HAP-1 (cell line): ENCODE results near the gene ATE1.
"Not testable (repeated sequence)": the region's sequence is repeated elsewhere in the genome, so short reads cannot be mapped to it uniquely, and the experiment has no call there.

Source experiments
- DNase-seq, 2 experiments: peaks; one replicate each; pipeline ENCODE4 v3.0.0-alpha.2; 2016 to 2020; ENCODE audit warnings: low spot score in 2 of 2
- H3K27me3 ChIP-seq: fragments of 250-450 bp; sonication (Bioruptor Pico); 2 replicates; pipeline ENCODE4 v1.5.1; 2020; ENCODE audit warnings: low read depth, mild to moderate bottlenecking, moderate library complexity
- H3K36me3 ChIP-seq: fragments of 250-450 bp; sonication (Bioruptor Pico); replicated peaks from 2 replicates; pipeline ENCODE4 v1.5.1; 2020; ENCODE audit warnings: mild to moderate bottlenecking
- H3K4me1 ChIP-seq: fragments of 250-450 bp; sonication (Bioruptor Pico); 2 replicates; pipeline ENCODE4 v1.5.1; 2020; ENCODE audit warnings: mild to moderate bottlenecking
- H3K4me3 ChIP-seq: fragments of 250-450 bp; sonication (Bioruptor Pico); 2 replicates; pipeline ENCODE4 v1.5.1; 2020; ENCODE audit warnings: mild to moderate bottlenecking, moderate library complexity
- H3K9me3 ChIP-seq: fragments of 250-450 bp; sonication (Bioruptor Pico); 2 replicates; pipeline ENCODE4 v1.5.1; 2020; ENCODE audit warnings: mild to moderate bottlenecking, moderate library complexity
- in situ Hi-C: fragments of 300-500 bp; cut with MboI; formaldehyde crosslinking; loops from 3 replicates; pipeline ENCODE4 v1.14.3; 2020; ENCODE audit warnings: low sequenced_read_pairs, inconsistent platforms, mixed read lengths

The ATE1 gene

GRCh38 chr10:121921238-121921931, 6.4 kb downstream of the ATE1 start:
- Histone ChIP-seq H3K27me3 (no peaks in the 10 kb centered on the region), H3K4me3 (no peak overlapping the region), H3K4me1 (peaks cover 8% of the 10 kb centered on the region), H3K36me3 (peaks cover 12% of the 10 kb centered on the region), H3K9me3 (no peaks in the 10 kb centered on the region)
- no peak for DNase-seq
- in situ Hi-C loops = no loop called here

GRCh38 chr10:121919666-121920065, 8.2 kb downstream of the ATE1 start:
- DNase-seq = no peak
- H3K27me3 ChIP-seq = no peaks in the 10 kb centered on the region
- no peak overlapping the region for H3K4me3 ChIP-seq
- no peaks in the 10 kb centered on the region for H3K9me3 ChIP-seq
- H3K36me3 ChIP-seq = peaks cover 12% of the 10 kb centered on the region
- in situ Hi-C loops = no loop called here
- peaks cover 3% of the 10 kb centered on the region; the same call in 1 of the 2 replicates for H3K4me1 ChIP-seq

- H3K36me3 ChIP-seq = peaks cover 13% of the 10 kb centered on the region
- H3K27me3 ChIP-seq, H3K4me1 ChIP-seq, in situ Hi-C loops, DNase-seq, H3K4me3 ChIP-seq, H3K9me3 ChIP-seq: not testable (repeated sequence)
These were observed 9.0 kb downstream of the ATE1 start for GRCh38 chr10:121918800-121919199.

GRCh38 chr10:121914661-121915060, 13.2 kb downstream of the ATE1 start:
- Histone ChIP-seq H3K4me1 (peaks cover 8% of the 10 kb centered on the region), H3K36me3 (peaks cover 23% of the 10 kb centered on the region), H3K4me3 (no peak overlapping the region), H3K9me3 (no peaks in the 10 kb centered on the region), H3K27me3 (no peaks in the 10 kb centered on the region)
- in situ Hi-C loops = no loop called here
- DNase-seq = no peak

GRCh38 chr10:121911421-121911697, 16.5 kb downstream of the ATE1 start:
- in situ Hi-C loops = no loop called here
- Histone ChIP-seq H3K4me1 (peaks cover 6% of the 10 kb centered on the region; the same call in 1 of the 2 replicates), H3K4me3 (no peak overlapping the region), H3K9me3 (no peaks in the 10 kb centered on the region), H3K36me3 (peaks cover 19% of the 10 kb centered on the region), H3K27me3 (no peaks in the 10 kb centered on the region)
- DNase-seq = no peak

- Histone ChIP-seq H3K27me3 (no peaks in the 10 kb centered on the region), H3K4me3 (no peak overlapping the region), H3K36me3 (peaks cover 19% of the 10 kb centered on the region), H3K9me3 (no peaks in the 10 kb centered on the region), H3K4me1 (peaks cover 6% of the 10 kb centered on the region; the same call in 1 of the 2 replicates)
- in situ Hi-C loops = no loop called here
- no peak for DNase-seq
These were observed 17.0 kb downstream of the ATE1 start for GRCh38 chr10:121910673-121911420.

- in situ Hi-C loops = loop anchor here (5.0 kb wide), 1 partner anchor 963 kb away; no protein-coding TSS in a partner anchor
These were observed 22.9 kb downstream of the ATE1 start for GRCh38 chr10:121904888-121905287.

GRCh38 chr10:121900443-121901174, 27.2 kb downstream of the ATE1 start:
- Histone ChIP-seq H3K4me1 (no peaks in the 10 kb centered on the region; the same call in 1 of the 2 replicates), H3K27me3 (no peaks in the 10 kb centered on the region), H3K36me3 (peaks cover 16% of the 10 kb centered on the region), H3K4me3 (no peak overlapping the region), H3K9me3 (no peaks in the 10 kb centered on the region)
- peak; percentile 39 to 65 for DNase-seq
- in situ Hi-C loops = loop anchor here (5.0 kb wide), 1 partner anchor 958 kb away; no protein-coding TSS in a partner anchor

More at GRCh38 chr10:121904888-121905287, 22.9 kb downstream of the ATE1 start:
- no peaks in the 10 kb centered on the region; the same call in 1 of the 2 replicates for H3K4me1 ChIP-seq
- H3K27me3 ChIP-seq = no peaks in the 10 kb centered on the region
- peaks cover 11% of the 10 kb centered on the region; the same call in 1 of the 2 replicates for H3K36me3 ChIP-seq
- H3K9me3 ChIP-seq = no peaks in the 10 kb centered on the region
- DNase-seq = no peak
- no peak overlapping the region for H3K4me3 ChIP-seq

GRCh38 chr10:121899727-121900126, 28.1 kb downstream of the ATE1 start:
- in situ Hi-C loops = loop anchor here (5.0 kb wide), 1 partner anchor 957 kb away; no protein-coding TSS in a partner anchor
- Histone ChIP-seq H3K4me3 (no peak overlapping the region), H3K9me3 (no peaks in the 10 kb centered on the region), H3K4me1 (no peaks in the 10 kb centered on the region; the same call in 1 of the 2 replicates), H3K36me3 (peaks cover 14% of the 10 kb centered on the region), H3K27me3 (no peaks in the 10 kb centered on the region)
- no peak for DNase-seq

GRCh38 chr10:121891103-121891502, 36.7 kb downstream of the ATE1 start:
- no peaks in the 10 kb centered on the region for H3K9me3 ChIP-seq
- H3K27me3 ChIP-seq = no peaks in the 10 kb centered on the region
- in situ Hi-C loops = no loop called here
- no peaks in the 10 kb centered on the region for H3K36me3 ChIP-seq
- H3K4me1 ChIP-seq = peaks cover 3% of the 10 kb centered on the region
- peak in 1 of 2 experiments; percentile 23 for DNase-seq
- H3K4me3 ChIP-seq = no peak overlapping the region

GRCh38 chr10:121889212-121889611, 38.6 kb downstream of the ATE1 start:
- in situ Hi-C loops = loop anchor here (5.0 kb wide), 1 partner anchor 67 kb away; no protein-coding TSS in a partner anchor
- Histone ChIP-seq H3K4me1 (peaks cover 3% of the 10 kb centered on the region), H3K36me3 (no peaks in the 10 kb centered on the region), H3K27me3 (no peaks in the 10 kb centered on the region), H3K4me3 (no peak overlapping the region), H3K9me3 (no peaks in the 10 kb centered on the region)
- no peak for DNase-seq

- Histone ChIP-seq H3K36me3 (no peaks in the 10 kb centered on the region), H3K9me3 (no peaks in the 10 kb centered on the region), H3K27me3 (no peaks in the 10 kb centered on the region), H3K4me3 (no peak overlapping the region), H3K4me1 (peaks cover 3% of the 10 kb centered on the region)
- DNase-seq = peak; percentile 60 to 79
- in situ Hi-C loops = loop anchor here (5.0 kb wide), 1 partner anchor 65 kb away; no protein-coding TSS in a partner anchor
These were observed 40.7 kb downstream of the ATE1 start for GRCh38 chr10:121886997-121887622.

GRCh38 chr10:121886181-121886580, 41.6 kb downstream of the ATE1 start:
- H3K27me3 ChIP-seq = no peaks in the 10 kb centered on the region
- in situ Hi-C loops = loop anchor here (5.0 kb wide), 1 partner anchor 64 kb away; no protein-coding TSS in a partner anchor
- H3K9me3 ChIP-seq = no peaks in the 10 kb centered on the region
- peaks cover 2% of the 10 kb centered on the region for H3K4me1 ChIP-seq
- DNase-seq = no peak
- H3K36me3 ChIP-seq = no peaks in the 10 kb centered on the region
- no peak overlapping the region for H3K4me3 ChIP-seq
